Astrocyte (in vitro differentiated cells and primary cell): ENCODE measurements around the gene DYSF. TPM values are rescaled to one million over a fixed set of nuclear protein-coding genes. Genes with fewer than 3 reads are reported as not detected.

Experiments
- DNase-seq: peaks from one replicate; pipeline ENCODE4 v3.0.0-alpha.2; 2010; ENCODE audit warnings: low read depth
- FAIRE-seq: peaks from 2 replicates; lab custom pipeline; 2011; peaks lifted over from hg19 to GRCh38; lab: Jason Lieb, UNC
- H2AFZ ChIP-seq: 2 replicates; pipeline ENCODE4 v1.6.0; 2012; ENCODE audit warnings: low read depth, low read length, inconsistent platforms
- H3K27ac ChIP-seq: 2 replicates; pipeline ENCODE4 v1.5.1; 2011; ENCODE audit warnings: low read depth, low read length, inconsistent platforms
- H3K27me3 ChIP-seq: 2 replicates; pipeline ENCODE4 v1.6.0; 2011; ENCODE audit warnings: low read length, inconsistent platforms; ENCODE audit not compliant: insufficient read depth
- H3K36me3 ChIP-seq: 2 replicates; pipeline ENCODE4 v1.5.1; 2011; ENCODE audit warnings: low read length, inconsistent platforms; ENCODE audit not compliant: insufficient read depth
- H3K4me1 ChIP-seq: 2 replicates; pipeline ENCODE4 v1.5.1; 2011; ENCODE audit warnings: low read length, inconsistent platforms; ENCODE audit not compliant: insufficient read depth
- H3K4me2 ChIP-seq: 2 replicates; pipeline ENCODE4 v1.6.0; 2012; ENCODE audit warnings: low read length, inconsistent platforms
- H3K4me3 ChIP-seq: 2 replicates; pipeline ENCODE4 v1.5.1; 2011; ENCODE audit warnings: low read depth, mild to moderate bottlenecking, low read length, inconsistent platforms; ENCODE audit not compliant: insufficient read depth
- H3K79me2 ChIP-seq: 2 replicates; pipeline ENCODE4 v1.6.0; 2012; ENCODE audit warnings: mild to moderate bottlenecking, low read length, inconsistent platforms; ENCODE audit not compliant: insufficient read depth
- H3K9ac ChIP-seq: 2 replicates; pipeline ENCODE4 v1.6.0; 2012; ENCODE audit warnings: mild to moderate bottlenecking, low read length, inconsistent platforms
- H3K9me3 ChIP-seq: 2 replicates; pipeline ENCODE4 v1.5.1; 2012; ENCODE audit warnings: low read depth, mild to moderate bottlenecking, low read length, inconsistent platforms; ENCODE audit not compliant: insufficient read depth
- H4K20me1 ChIP-seq: 2 replicates; pipeline ENCODE4 v1.6.0; 2012; ENCODE audit warnings: low read length, inconsistent platforms; ENCODE audit not compliant: insufficient read depth
- H3K27ac Mint-ChIP-seq: one replicate; pipeline ENCODE4 v1.8.0; 2021; ENCODE audit warnings: mild to moderate bottlenecking, mixed read lengths; ENCODE audit not compliant: unreplicated experiment
- H3K27me3 Mint-ChIP-seq: one replicate; pipeline ENCODE4 v1.8.0; 2021; ENCODE audit warnings: low read depth, mixed read lengths; ENCODE audit not compliant: unreplicated experiment
- H3K36me3 Mint-ChIP-seq: one replicate; pipeline ENCODE4 v1.8.0; 2021; ENCODE audit warnings: low read depth, mixed read lengths; ENCODE audit not compliant: unreplicated experiment
- H3K4me1 Mint-ChIP-seq: one replicate; pipeline ENCODE4 v1.8.0; 2021; ENCODE audit warnings: low read depth, mixed read lengths; ENCODE audit not compliant: unreplicated experiment
- H3K4me3 Mint-ChIP-seq: one replicate; pipeline ENCODE4 v1.8.0; 2021; ENCODE audit warnings: mild to moderate bottlenecking, moderate library complexity, mixed read lengths; ENCODE audit not compliant: unreplicated experiment
- H3K9me3 Mint-ChIP-seq: one replicate; pipeline ENCODE4 v1.8.0; 2021; ENCODE audit warnings: mild to moderate bottlenecking, mixed read lengths; ENCODE audit not compliant: unreplicated experiment
- EZH2 ChIP-seq: IDR thresholded peaks from 2 replicates; pipeline ENCODE4 v1.6.1; 2012; ENCODE audit warnings: mild to moderate bottlenecking, low read length, inconsistent platforms; ENCODE audit not compliant: insufficient read depth
- total RNA-seq: library from RNA; stranded (reverse); gene quantifications from 2 replicates; pipeline ENCODE4 v1.2.1, GENCODE V29; 2021
- TF ChIP-seq, protein P1 (sequence below): IDR thresholded peaks from 2 replicates; pipeline ENCODE4 v1.5.1; 2011; ENCODE audit warnings: low read depth, mild to moderate bottlenecking, inconsistent platforms, low read length, moderate library complexity; ENCODE audit not compliant: insufficient read depth

The DYSF gene
- total RNA-seq, 1 donor from 2014 or later = 123 TPM

DNA sequence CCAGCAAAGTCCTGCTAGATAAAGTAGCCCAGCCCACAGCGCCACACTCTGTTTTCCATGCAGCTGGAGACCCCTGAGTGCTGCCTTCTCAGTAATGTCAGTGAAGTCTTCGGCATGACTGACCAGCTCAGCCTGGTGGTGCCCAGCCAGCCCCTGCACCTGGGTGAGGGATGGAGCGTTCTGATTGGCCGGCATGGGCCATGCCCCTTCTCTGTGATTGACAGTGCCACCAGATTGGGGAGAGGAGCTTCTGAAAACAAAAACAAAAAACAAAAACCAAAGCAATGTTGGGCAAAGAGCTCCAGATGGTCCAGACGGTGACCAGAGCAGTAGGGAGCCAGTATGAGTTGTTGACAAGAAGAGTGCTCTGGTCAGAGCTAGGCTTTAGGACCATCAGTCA is 122.6 kb downstream of the DYSF start:
- Histone ChIP-seq H3K27ac (no peak overlapping the region), H3K4me3 (no peak overlapping the region), H3K4me2 (no peak overlapping the region), H3K4me1 (peaks cover 3% of the 10 kb centered on the region), H3K27me3 (no peaks in the 10 kb centered on the region), H2AFZ (no peak overlapping the region), H3K79me2 (no peaks in the 10 kb centered on the region), H3K36me3 (no peaks in the 10 kb centered on the region), H4K20me1 (no peaks in the 10 kb centered on the region), H3K9ac (no peak overlapping the region), H3K9me3 (peaks cover 5% of the 10 kb centered on the region)
- Mint-ChIP-seq H3K27me3 (peaks cover 9% of the 10 kb centered on the region), H3K4me3 (no peak overlapping the region), H3K27ac (no peak overlapping the region), H3K4me1 (no peaks in the 10 kb centered on the region), H3K36me3 (peaks cover 48% of the 10 kb centered on the region), H3K9me3 (peaks cover 3% of the 10 kb centered on the region)
- TF ChIP-seq, protein P1, sequence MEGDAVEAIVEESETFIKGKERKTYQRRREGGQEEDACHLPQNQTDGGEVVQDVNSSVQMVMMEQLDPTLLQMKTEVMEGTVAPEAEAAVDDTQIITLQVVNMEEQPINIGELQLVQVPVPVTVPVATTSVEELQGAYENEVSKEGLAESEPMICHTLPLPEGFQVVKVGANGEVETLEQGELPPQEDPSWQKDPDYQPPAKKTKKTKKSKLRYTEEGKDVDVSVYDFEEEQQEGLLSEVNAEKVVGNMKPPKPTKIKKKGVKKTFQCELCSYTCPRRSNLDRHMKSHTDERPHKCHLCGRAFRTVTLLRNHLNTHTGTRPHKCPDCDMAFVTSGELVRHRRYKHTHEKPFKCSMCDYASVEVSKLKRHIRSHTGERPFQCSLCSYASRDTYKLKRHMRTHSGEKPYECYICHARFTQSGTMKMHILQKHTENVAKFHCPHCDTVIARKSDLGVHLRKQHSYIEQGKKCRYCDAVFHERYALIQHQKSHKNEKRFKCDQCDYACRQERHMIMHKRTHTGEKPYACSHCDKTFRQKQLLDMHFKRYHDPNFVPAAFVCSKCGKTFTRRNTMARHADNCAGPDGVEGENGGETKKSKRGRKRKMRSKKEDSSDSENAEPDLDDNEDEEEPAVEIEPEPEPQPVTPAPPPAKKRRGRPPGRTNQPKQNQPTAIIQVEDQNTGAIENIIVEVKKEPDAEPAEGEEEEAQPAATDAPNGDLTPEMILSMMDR = no peak
- no peak for TF ChIP-seq EZH2
- no peak for FAIRE-seq
- DNase-seq = no peak

DNA sequence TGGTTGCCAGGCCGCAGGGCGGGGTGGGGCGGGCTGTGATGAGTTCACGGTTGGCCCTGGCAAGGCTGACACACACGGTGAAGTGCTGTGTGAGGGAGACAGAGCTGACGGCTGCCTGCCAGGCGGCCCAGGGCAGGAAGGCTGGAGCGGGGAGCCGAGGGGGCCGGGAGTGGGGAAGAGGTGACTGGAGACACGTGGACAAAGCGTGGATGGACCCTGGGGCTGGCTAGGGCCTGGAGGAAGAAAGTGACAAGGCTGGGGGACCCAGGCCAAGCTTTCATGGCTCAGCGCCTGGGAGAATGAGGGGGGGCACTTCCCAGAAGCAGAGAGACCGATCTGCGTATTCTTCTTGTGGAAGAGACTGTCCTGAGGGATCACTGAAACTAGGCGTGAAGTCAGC is 123.2 kb downstream of the DYSF start:
- DNase-seq (no peak), FAIRE-seq (no peak)
- Histone ChIP-seq H3K9me3 (peaks cover 5% of the 10 kb centered on the region), H3K79me2 (no peaks in the 10 kb centered on the region), H3K4me3 (no peak overlapping the region), H3K9ac (no peak overlapping the region), H3K4me1 (peaks cover 3% of the 10 kb centered on the region), H3K36me3 (no peaks in the 10 kb centered on the region), H2AFZ (no peak overlapping the region), H4K20me1 (no peaks in the 10 kb centered on the region), H3K4me2 (no peak overlapping the region), H3K27me3 (no peaks in the 10 kb centered on the region), H3K27ac (no peak overlapping the region)
- H3K27me3 Mint-ChIP-seq = peaks cover 9% of the 10 kb centered on the region
- H3K4me3 Mint-ChIP-seq = no peak overlapping the region
- no peaks in the 10 kb centered on the region for H3K4me1 Mint-ChIP-seq
- peaks cover 3% of the 10 kb centered on the region for H3K9me3 Mint-ChIP-seq
- no peak overlapping the region for H3K27ac Mint-ChIP-seq
- H3K36me3 Mint-ChIP-seq = peaks cover 52% of the 10 kb centered on the region
- TF ChIP-seq, protein P1 = no peak
- no peak for TF ChIP-seq EZH2

DNA sequence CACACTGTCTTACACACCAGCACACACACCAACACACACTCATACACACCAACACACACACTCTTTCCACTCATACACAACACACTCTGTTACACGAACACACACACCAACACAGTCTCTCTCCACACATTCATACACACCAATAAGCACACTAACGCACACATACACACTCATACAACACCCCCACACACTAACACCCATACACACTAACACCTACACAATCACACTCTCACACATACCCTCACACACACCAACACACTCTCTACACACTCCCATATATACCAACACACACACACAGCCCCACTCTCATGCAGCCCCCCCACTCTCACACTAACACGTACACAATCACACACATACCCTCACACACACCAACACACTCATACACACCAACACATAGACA is 123.8 kb downstream of the DYSF start:
- H3K36me3 ChIP-seq = no peaks in the 10 kb centered on the region
- H3K4me1 ChIP-seq = peaks cover 3% of the 10 kb centered on the region
- Mint-ChIP-seq H3K4me3 (no peak overlapping the region), H3K27me3 (peaks cover 9% of the 10 kb centered on the region), H3K36me3 (peaks cover 54% of the 10 kb centered on the region), H3K9me3 (peaks cover 3% of the 10 kb centered on the region), H3K4me1 (no peaks in the 10 kb centered on the region), H3K27ac (no peak overlapping the region)
- H3K27ac ChIP-seq = no peak overlapping the region
- H3K9ac ChIP-seq = no peak overlapping the region
- no peaks in the 10 kb centered on the region for H3K79me2 ChIP-seq
- no peaks in the 10 kb centered on the region for H3K27me3 ChIP-seq
- no peak overlapping the region for H3K4me2 ChIP-seq
- no peak overlapping the region for H2AFZ ChIP-seq
- no peak overlapping the region for H3K4me3 ChIP-seq
- FAIRE-seq = no peak
- DNase-seq = no peak
- H4K20me1 ChIP-seq = no peaks in the 10 kb centered on the region
- TF ChIP-seq EZH2 = no peak
- TF ChIP-seq, protein P1 = no peak
- no peaks in the 10 kb centered on the region for H3K9me3 ChIP-seq
